ENCODE measurements around the gene STRN3. TPM values are rescaled to one million over a fixed set of nuclear protein-coding genes. Genes with fewer than 3 reads are reported as not detected.

STRN3 gene
- polyA plus RNA-seq, 1 donor: 36.6 TPM

DNA sequence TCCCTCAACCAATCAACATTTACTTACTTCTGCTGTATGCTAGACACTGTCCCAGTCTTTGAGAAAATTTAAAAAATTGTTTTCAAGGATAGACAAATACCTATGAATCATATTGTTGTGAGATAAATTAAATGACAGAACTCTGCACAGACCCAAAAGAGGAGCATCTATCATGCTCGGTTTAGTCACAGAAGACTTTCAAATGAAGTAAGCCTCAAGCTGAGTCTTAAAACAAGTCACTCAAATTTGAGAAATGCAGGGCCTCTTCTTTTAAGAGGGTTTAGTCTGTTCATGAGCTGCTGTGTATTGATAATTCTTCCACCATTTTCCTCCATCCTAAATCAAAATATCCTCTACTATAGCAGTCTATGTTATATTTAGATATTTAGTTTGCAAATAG lies 176.2 kb downstream of the STRN3 start:
- WGBS (ENCODE audit: insufficient coverage, low lambda C conversion rate): no CpG with 5 or more reads among the region's 1 CpG

GRCh38 chr14:30849354-30849753 lies 176.8 kb downstream of the STRN3 start:
- H3K9me3 ChIP-seq (ENCODE audit: control insufficient read depth, low read depth, low read length): no peaks in the 10 kb centered on the region
- WGBS (ENCODE audit: insufficient coverage, low lambda C conversion rate): no CpG with 5 or more reads among the region's 1 CpG
- H3K27ac ChIP-seq (ENCODE audit: low read length): no peak overlapping the region

More for the DNA sequence above, 176.2 kb downstream of the STRN3 start:
- H3K27ac ChIP-seq (ENCODE audit: low read length): no peak overlapping the region
- no peak overlapping the region for H3K4me3 ChIP-seq (ENCODE audit: low read length)
- no peaks in the 10 kb centered on the region for H3K36me3 ChIP-seq (ENCODE audit: control insufficient read depth, insufficient read depth, low read length)
- H3K9me3 ChIP-seq (ENCODE audit: control insufficient read depth, low read depth, low read length): no peaks in the 10 kb centered on the region
- peaks cover 4% of the 10 kb centered on the region for H3K27me3 ChIP-seq (ENCODE audit: control insufficient read depth, insufficient read depth, low read length)
- H3K4me1 ChIP-seq (ENCODE audit: control insufficient read depth, insufficient read depth, low read length): no peaks in the 10 kb centered on the region
- DNase-seq: no peak

GRCh38 chr14:30848449-30849240 lies 177.5 kb downstream of the STRN3 start:
- Histone ChIP-seq H3K9me3 (ENCODE audit: control insufficient read depth, low read depth, low read length) (no peaks in the 10 kb centered on the region), H3K27ac (ENCODE audit: low read length) (no peak overlapping the region)
- WGBS (ENCODE audit: insufficient coverage, low lambda C conversion rate): 100% methylated on average over 1 of the region's 4 CpGs

More at GRCh38 chr14:30849354-30849753, 176.8 kb downstream of the STRN3 start:
- Histone ChIP-seq H3K27me3 (ENCODE audit: control insufficient read depth, insufficient read depth, low read length) (peaks cover 4% of the 10 kb centered on the region), H3K4me3 (ENCODE audit: low read length) (no peak overlapping the region), H3K4me1 (ENCODE audit: control insufficient read depth, insufficient read depth, low read length) (no peaks in the 10 kb centered on the region), H3K36me3 (ENCODE audit: control insufficient read depth, insufficient read depth, low read length) (no peaks in the 10 kb centered on the region)
- no peak for DNase-seq

More at GRCh38 chr14:30848449-30849240, 177.5 kb downstream of the STRN3 start:
- no peaks in the 10 kb centered on the region for H3K4me1 ChIP-seq (ENCODE audit: control insufficient read depth, insufficient read depth, low read length)
- H3K36me3 ChIP-seq (ENCODE audit: control insufficient read depth, insufficient read depth, low read length): no peaks in the 10 kb centered on the region
- no peak for DNase-seq
- no peak overlapping the region for H3K4me3 ChIP-seq (ENCODE audit: low read length)
- peaks cover 4% of the 10 kb centered on the region for H3K27me3 ChIP-seq (ENCODE audit: control insufficient read depth, insufficient read depth, low read length)

Other genes with a start within 250 kb of the STRN3 start
- 2.2 TPM for gene COCH, start 151.8 kb downstream of the STRN3 start, polyA plus RNA-seq
- gene AP4S1, start 730 bp downstream of the STRN3 start, polyA plus RNA-seq: 11.0 TPM
- gene HECTD1, start 181.4 kb upstream of the STRN3 start, polyA plus RNA-seq: 94.9 TPM

All from large intestine (tissue), 3 donors.